Neural progenitor cell (in vitro differentiated cells): ENCODE measurements around the gene RAPGEF4.
"Not testable (repeated sequence)": the region's sequence is repeated elsewhere in the genome, so short reads cannot be mapped to it uniquely, and the experiment has no call there.

Source experiments
- CTCF ChIP-seq: fragments of 200-600 bp; sonication (generic); IDR thresholded peaks from 2 replicates; pipeline ENCODE4 v1.5.1; 2017; ENCODE audit warnings: antibody characterized with exemption, mild to moderate bottlenecking
- EZH2 ChIP-seq: fragments of 200-600 bp; sonication (generic); IDR thresholded peaks from 2 replicates; pipeline ENCODE4 v1.6.1; 2017; ENCODE audit warnings: antibody characterized with exemption, mild to moderate bottlenecking, moderate library complexity
- EZH2phosphoT487 ChIP-seq: fragments of 200-600 bp; sonication (generic); IDR thresholded peaks from 2 replicates; pipeline ENCODE4 v1.6.1; 2017; ENCODE audit warnings: antibody characterized with exemption

GRCh38 chr2:173038257-173038656 lies 302.6 kb downstream of the RAPGEF4 start:
- not testable (repeated sequence) for TF ChIP-seq CTCF, EZH2phosphoT487, EZH2
